Adipose tissue (tissue), 3 donors: ENCODE measurements around the gene CACNA1C. TPM values are rescaled to one million over a fixed set of nuclear protein-coding genes. Genes with fewer than 3 reads are reported as not detected.

Experiments
- H3K27ac ChIP-seq: one replicate; pipeline ENCODE4 v1.5.1; 2013; ENCODE audit warnings: low read depth, low read length
- WGBS, 3 donors: extraction: QIAGEN DNeasy Blood & Tissue Kit; methylation state at CpG; one replicate each; pipeline ENCODE4 v1.1.7; 2013; 5-methylcytosine and 5-hydroxymethylcytosine counted together
- polyA plus RNA-seq, 3 donors: library from polyadenylated mRNA; stranded (reverse); fragments of 200-250 nt; gene quantifications; one replicate each; pipeline ENCODE4 v1.2.3, GENCODE V29; 2013
- donor health status: healthy with polysubstance abuse.
- donor health status: Bipolar disorder and iron deficiency.
- donor health status: healthy.

Gene CACNA1C
- polyA plus RNA-seq, 3 donors: 0.72 to 8.1 (median 1.4) TPM

- H3K27ac ChIP-seq: no peak overlapping the region
- 83 to 93% (median 92%) methylated on average over 10 of the region's 10 CpGs for WGBS, 3 donors
These were observed 407.4 kb downstream of the CACNA1C start for GRCh38 chr12:2460051-2460670.

- no peak overlapping the region for H3K27ac ChIP-seq
- WGBS, 3 donors: 85 to 96% (median 95%) methylated on average over 4 of the region's 4 CpGs
These were observed 408.3 kb downstream of the CACNA1C start for GRCh38 chr12:2461046-2461445.

GRCh38 chr12:2461645-2462044 lies 408.9 kb downstream of the CACNA1C start:
- 83 to 96% (median 96%) methylated on average over 12 of the region's 12 CpGs for WGBS, 3 donors
- H3K27ac ChIP-seq: no peak overlapping the region

- 84 to 97% (median 96%) methylated on average over 14 of the region's 14 CpGs for WGBS, 3 donors
- H3K27ac ChIP-seq: no peak overlapping the region
These were observed 409.3 kb downstream of the CACNA1C start for GRCh38 chr12:2462087-2462486.

GRCh38 chr12:2463719-2464118 lies 410.9 kb downstream of the CACNA1C start:
- 57 to 91% (median 81%) methylated on average over 5 of the region's 5 CpGs for WGBS, 3 donors
- no peak overlapping the region for H3K27ac ChIP-seq

- WGBS, 3 donors: 64 to 90% (median 84%) methylated on average over 10 of the region's 10 CpGs
- no peak overlapping the region for H3K27ac ChIP-seq
These were observed 412.9 kb downstream of the CACNA1C start for GRCh38 chr12:2465681-2466080.

GRCh38 chr12:2466211-2466610 lies 413.4 kb downstream of the CACNA1C start:
- H3K27ac ChIP-seq: no peak overlapping the region
- WGBS, 3 donors: 43 to 68% (median 65%) methylated on average over 3 of the region's 3 CpGs

GRCh38 chr12:2467447-2468195 lies 414.8 kb downstream of the CACNA1C start:
- no peak overlapping the region for H3K27ac ChIP-seq
- 83 to 95% (median 95%) methylated on average over 15 to 17 of the region's 17 CpGs for WGBS, 3 donors

- H3K27ac ChIP-seq: no peak overlapping the region
- 82 to 92% (median 86%) methylated on average over 5 of the region's 5 CpGs for WGBS, 3 donors
These were observed 423.2 kb downstream of the CACNA1C start for GRCh38 chr12:2475984-2476383.

- 81 to 92% (median 89%) methylated on average over 8 of the region's 8 CpGs for WGBS, 3 donors
- no peak overlapping the region for H3K27ac ChIP-seq
These were observed 424.4 kb downstream of the CACNA1C start for GRCh38 chr12:2477009-2477766.

- 60 to 71% (median 63%) methylated on average over 13 of the region's 13 CpGs for whole genome bisulfite sequencing, 3 donors
- H3K27ac ChIP-seq: no peak overlapping the region
These were observed 427.2 kb downstream of the CACNA1C start for GRCh38 chr12:2479851-2480535.

GRCh38 chr12:2481346-2481745 lies 428.6 kb downstream of the CACNA1C start:
- WGBS, 3 donors: 84 to 94% (median 92%) methylated on average over 8 of the region's 8 CpGs
- H3K27ac ChIP-seq: no peak overlapping the region

GRCh38 chr12:2481951-2482350 lies 429.2 kb downstream of the CACNA1C start:
- 83 to 92% (median 87%) methylated on average over 10 of the region's 10 CpGs for WGBS, 3 donors
- no peak overlapping the region for H3K27ac ChIP-seq

- no peak overlapping the region for H3K27ac ChIP-seq
- WGBS, 3 donors: 68 to 72% (median 69%) methylated on average over 13 of the region's 13 CpGs
These were observed 430.3 kb downstream of the CACNA1C start for GRCh38 chr12:2482938-2483660.

GRCh38 chr12:2483713-2484112 lies 430.9 kb downstream of the CACNA1C start:
- H3K27ac ChIP-seq: no peak overlapping the region
- WGBS, 3 donors: 54 to 88% (median 80%) methylated on average over 3 of the region's 3 CpGs

- 73 to 88% (median 86%) methylated on average over 11 to 13 of the region's 13 CpGs for WGBS, 3 donors
These were observed 431.5 kb downstream of the CACNA1C start for GRCh38 chr12:2484141-2484776.

GRCh38 chr12:2485681-2486080 lies 432.9 kb downstream of the CACNA1C start:
- 80 to 85% (median 82%) methylated on average over 7 of the region's 7 CpGs for WGBS, 3 donors

More at GRCh38 chr12:2484141-2484776, 431.5 kb downstream of the CACNA1C start:
- no peak overlapping the region for H3K27ac ChIP-seq

GRCh38 chr12:2486796-2487195 lies 434.0 kb downstream of the CACNA1C start:
- H3K27ac ChIP-seq: no peak overlapping the region
- WGBS, 3 donors: 46 to 75% (median 69%) methylated on average over 5 of the region's 5 CpGs

More at GRCh38 chr12:2485681-2486080, 432.9 kb downstream of the CACNA1C start:
- H3K27ac ChIP-seq: no peak overlapping the region
